ENCODE data around the gene ADAMTS4.
A peak's percentile ranks its signal among the peaks of the same experiment; 100 is the strongest.

ADAMTS4 gene

DNA sequence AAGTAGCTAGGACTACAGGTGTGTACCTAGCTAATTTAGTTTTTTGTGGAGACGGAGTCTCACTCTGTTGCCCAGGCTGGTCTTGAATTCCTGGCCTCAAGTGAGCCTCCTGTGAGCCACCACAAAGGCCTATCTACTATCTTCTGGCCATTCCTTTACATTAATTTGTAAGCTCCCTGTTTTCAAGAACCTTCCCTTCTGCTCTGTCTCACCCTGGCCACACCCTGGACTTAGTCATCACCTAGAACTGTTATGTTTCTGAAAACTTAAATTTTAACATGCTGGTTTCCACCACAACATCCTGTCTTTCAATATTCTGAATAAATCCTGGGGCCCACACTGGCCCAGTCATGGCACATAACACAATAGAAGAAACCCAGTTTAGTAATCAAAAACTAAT, 16.6 kb downstream of the ADAMTS4 start:
- peak; percentile 56 for DNase-seq (ENCODE audit: low read depth, low spot score)
- H3K4me3 ChIP-seq (ENCODE audit: low read depth, low read length) = no peak overlapping the region
- TF ChIP-seq, protein P1, sequence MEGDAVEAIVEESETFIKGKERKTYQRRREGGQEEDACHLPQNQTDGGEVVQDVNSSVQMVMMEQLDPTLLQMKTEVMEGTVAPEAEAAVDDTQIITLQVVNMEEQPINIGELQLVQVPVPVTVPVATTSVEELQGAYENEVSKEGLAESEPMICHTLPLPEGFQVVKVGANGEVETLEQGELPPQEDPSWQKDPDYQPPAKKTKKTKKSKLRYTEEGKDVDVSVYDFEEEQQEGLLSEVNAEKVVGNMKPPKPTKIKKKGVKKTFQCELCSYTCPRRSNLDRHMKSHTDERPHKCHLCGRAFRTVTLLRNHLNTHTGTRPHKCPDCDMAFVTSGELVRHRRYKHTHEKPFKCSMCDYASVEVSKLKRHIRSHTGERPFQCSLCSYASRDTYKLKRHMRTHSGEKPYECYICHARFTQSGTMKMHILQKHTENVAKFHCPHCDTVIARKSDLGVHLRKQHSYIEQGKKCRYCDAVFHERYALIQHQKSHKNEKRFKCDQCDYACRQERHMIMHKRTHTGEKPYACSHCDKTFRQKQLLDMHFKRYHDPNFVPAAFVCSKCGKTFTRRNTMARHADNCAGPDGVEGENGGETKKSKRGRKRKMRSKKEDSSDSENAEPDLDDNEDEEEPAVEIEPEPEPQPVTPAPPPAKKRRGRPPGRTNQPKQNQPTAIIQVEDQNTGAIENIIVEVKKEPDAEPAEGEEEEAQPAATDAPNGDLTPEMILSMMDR (IDR thresholded peaks at IDR 0.05; ENCODE audit: low read depth, low read length) = no peak
- in situ Hi-C loops (cut with HindIII; ENCODE audit: low sequenced_read_pairs) = no loop called here

DNA sequence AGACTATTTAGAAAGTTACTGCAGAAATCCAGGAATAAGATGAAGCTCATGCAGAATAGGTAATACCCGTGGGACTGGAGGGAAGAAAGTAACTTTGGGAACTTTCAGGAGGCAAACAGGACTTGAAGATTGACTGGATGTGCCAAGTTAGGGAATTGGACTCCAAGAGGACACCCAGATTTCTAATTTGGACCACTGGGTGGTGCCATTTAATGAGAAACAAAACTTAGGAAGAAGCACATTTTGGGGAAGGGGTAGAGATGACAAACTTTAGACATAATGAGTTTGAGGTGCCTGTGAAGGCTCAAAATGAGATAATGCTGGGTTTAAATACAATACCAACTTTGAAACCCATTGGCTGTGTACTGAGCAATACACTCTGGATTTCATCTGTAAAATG, 18.2 kb downstream of the ADAMTS4 start:
- in situ Hi-C loops (cut with HindIII; ENCODE audit: low sequenced_read_pairs) = no loop called here
- no peak for DNase-seq (ENCODE audit: low read depth, low spot score)
- no peak overlapping the region for H3K4me3 ChIP-seq (ENCODE audit: low read depth, low read length)
- TF ChIP-seq, protein P1 (IDR thresholded peaks at IDR 0.05; ENCODE audit: low read depth, low read length) = peak; percentile 40

DNA sequence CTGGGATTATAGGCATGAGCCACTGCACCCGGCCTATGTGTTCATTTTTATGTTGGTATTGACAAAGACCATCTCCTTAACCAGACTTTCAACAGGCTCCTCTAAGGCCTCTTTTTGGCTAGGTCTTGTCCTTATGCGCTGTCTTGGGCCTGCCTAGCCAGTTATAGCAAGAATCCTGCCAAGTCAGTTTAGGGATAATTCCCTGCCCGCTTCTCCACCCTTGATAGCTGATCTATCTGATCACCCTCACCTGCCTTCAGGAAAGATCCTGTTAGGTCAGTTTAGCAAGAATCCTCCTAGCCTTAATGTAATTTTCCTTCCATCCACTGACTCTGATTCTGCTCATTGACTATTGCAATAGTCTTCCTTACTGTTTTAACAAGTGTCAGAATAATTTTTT, 19.2 kb downstream of the ADAMTS4 start:
- H3K4me3 ChIP-seq (ENCODE audit: low read depth, low read length) = no peak overlapping the region
- TF ChIP-seq, protein P1 (IDR thresholded peaks at IDR 0.05; ENCODE audit: low read depth, low read length) = no peak
- in situ Hi-C loops (cut with HindIII; ENCODE audit: low sequenced_read_pairs) = no loop called here
- DNase-seq (ENCODE audit: low read depth, low spot score) = no peak

DNA sequence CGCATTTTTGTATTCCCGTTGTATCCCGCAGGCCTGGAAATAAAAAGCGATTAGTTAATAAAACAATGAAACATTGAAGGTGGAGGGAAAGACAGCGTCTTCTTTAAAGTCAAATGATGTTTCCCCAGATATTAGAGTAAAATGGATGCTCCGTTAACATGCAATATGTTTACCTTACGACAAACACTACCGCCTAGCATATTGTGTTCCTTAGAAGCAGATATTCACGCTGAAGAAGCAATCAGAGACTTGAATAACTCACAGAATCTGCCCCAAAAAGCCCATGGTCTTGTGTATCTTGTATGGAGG, 21.0 kb downstream of the ADAMTS4 start:
- TF ChIP-seq, protein P1 (IDR thresholded peaks at IDR 0.05; ENCODE audit: low read depth, low read length) = no peak
- in situ Hi-C loops (cut with HindIII; ENCODE audit: low sequenced_read_pairs) = no loop called here
- H3K4me3 ChIP-seq (ENCODE audit: low read depth, low read length) = peak overlapping the region; percentile 96
- DNase-seq (ENCODE audit: low read depth, low spot score) = no peak

GRCh38 chr1:161177112-161177935, 21.5 kb downstream of the ADAMTS4 start, which contains the start of gene B4GALT3:
B4GALT3 (minus strand) TSS chr1:161177507; CDS start chr1:161176060, 1,447 bp downstream.
- peak; percentile 76 for DNase-seq (ENCODE audit: low read depth, low spot score)
- TF ChIP-seq, protein P1 (IDR thresholded peaks at IDR 0.05; ENCODE audit: low read depth, low read length) = no peak
- in situ Hi-C loops (cut with HindIII; ENCODE audit: low sequenced_read_pairs) = no loop called here
- peak within 1 kb of the TSS; percentile 96 for H3K4me3 ChIP-seq (ENCODE audit: low read depth, low read length)

GRCh38 chr1:161176468-161177111, 22.3 kb downstream of the ADAMTS4 start:
- TF ChIP-seq, protein P1 (IDR thresholded peaks at IDR 0.05; ENCODE audit: low read depth, low read length) = no peak
- peak overlapping the region; percentile 96 for H3K4me3 ChIP-seq (ENCODE audit: low read depth, low read length)
- DNase-seq (ENCODE audit: low read depth, low spot score) = no peak
- in situ Hi-C loops (cut with HindIII; ENCODE audit: low sequenced_read_pairs) = no loop called here
